RPMI7951 (cell line): ENCODE results near the gene UBE2I. TPM values are rescaled to one million over a fixed set of nuclear protein-coding genes. Genes with fewer than 3 reads are reported as not detected.
A peak's percentile ranks its signal among the peaks of the same experiment; 100 is the strongest.

Experiments used
- DNase-seq: peaks from one replicate; pipeline ENCODE4 v3.0.0-alpha.2; 2012; ENCODE audit warnings: low read depth
- total RNA-seq: library from RNA; depleted of rRNA; stranded (reverse); fragments of >200 nt; shearing (Covaris generic); gene quantifications from 2 replicates; pipeline ENCODE4 v1.2.3, GENCODE V29; 2014; rRNA removed

UBE2I gene
- total RNA-seq, 1 experiment from 2014 or later = 53.6 TPM

DNA sequence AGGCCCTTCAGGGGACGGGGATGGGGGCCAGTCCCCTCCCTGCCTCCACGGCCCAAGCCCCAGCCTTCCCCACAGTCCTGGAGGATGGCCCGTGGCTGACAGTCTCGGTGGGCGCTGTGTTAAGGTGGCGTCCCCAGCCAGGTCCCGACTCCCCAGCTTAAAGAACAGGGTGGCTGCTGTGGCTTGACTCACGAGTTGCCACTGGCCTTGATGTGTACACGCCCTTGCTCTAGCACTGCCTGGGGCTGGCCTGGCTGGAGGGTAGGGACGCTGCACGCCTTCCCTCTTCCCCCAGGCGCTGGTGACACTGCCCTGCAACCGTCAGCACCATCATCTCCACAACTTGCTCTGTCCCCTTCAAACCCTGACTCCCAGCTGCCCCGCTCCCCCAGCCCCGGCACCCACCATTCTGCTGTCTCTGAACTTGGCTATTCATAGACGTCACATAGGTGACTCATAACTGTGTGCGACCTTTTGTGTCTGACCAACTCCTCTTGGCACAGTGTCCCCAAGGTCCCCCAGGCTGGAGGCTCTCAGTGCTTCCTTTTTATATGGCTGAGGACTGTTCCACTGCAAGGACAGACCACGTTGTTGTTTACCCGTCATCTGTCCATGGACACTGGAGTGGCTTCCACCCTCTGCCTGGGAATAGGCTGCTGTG lies 48.6 kb downstream of the UBE2I start:
- DNase-seq = peak; percentile 60

DNA sequence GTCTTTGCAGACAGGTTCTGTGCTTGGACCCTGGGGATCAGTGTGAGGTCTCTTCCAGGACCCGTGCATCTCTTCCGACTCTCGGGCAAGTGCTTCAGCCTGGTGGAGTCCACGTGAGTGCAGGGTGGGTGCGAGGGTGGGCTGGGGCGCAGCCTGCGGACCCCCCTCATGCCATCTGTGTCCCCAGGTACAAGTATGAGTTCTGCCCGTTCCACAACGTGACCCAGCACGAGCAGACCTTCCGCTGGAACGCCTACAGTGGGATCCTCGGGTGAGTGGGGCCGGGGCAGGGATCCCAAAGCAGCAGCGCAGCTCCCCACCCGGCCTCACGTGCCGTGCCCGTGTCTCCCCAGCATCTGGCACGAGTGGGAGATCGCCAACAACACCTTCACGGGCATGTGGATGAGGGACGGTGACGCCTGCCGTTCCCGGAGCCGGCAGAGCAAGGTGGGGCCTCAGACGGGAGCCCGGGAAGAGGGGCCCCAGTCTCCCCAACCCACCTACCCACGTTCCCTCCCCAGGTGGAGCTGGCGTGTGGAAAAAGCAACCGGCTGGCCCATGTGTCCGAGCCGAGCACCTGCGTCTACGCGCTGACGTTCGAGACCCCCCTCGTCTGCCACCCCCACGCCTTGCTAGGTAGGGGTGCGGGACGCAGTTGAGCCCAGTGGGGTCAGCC lies 52.4 kb downstream of the UBE2I start:
- no peak for DNase-seq

DNA sequence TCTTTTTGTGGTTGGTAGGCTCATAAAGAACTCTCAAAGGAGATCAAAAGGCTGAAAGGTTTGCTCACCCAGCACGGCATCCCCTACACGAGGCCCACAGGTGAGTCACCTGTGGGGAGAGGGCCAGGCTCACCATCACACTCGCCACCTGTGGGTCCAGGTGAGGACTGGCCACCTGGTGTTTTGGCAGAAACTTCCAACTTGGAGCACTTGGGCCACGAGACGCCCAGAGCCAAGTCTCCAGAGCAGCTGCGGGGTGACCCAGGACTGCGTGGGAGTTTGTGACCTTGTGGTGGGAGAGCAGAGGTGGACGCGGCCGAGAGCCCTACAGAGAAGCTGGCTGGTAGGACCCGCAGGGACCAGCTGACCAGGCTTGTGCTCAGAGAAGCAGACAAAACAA lies 53.4 kb downstream of the UBE2I start:
- DNase-seq = no peak

DNA sequence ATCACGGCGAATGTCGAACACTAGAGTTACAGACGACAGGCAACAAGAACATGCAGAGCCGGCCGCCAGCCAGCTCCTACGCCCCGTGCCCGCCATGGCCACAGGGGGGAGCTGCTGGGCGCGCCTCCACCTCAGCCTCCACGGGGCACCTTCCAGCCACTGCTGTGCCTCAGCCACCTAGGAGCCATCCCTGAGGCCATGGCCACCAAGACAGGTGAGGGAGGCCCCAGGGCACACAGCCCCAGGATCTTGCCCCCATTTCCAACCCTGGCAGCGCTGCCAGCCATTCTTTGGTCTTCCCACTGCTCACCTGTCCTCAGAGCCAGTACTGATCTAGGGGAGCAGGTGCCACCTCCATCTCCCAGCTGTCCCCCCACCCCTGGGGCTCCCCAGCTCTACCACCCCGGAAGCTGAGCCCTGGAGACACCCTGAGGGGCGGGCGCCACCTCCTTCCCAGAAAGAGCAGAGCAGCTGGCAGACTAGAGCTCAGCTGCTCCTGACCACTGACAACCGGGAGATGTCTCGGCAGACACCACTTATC lies 54.1 kb downstream of the UBE2I start:
- peak; percentile 32 for DNase-seq

DNA sequence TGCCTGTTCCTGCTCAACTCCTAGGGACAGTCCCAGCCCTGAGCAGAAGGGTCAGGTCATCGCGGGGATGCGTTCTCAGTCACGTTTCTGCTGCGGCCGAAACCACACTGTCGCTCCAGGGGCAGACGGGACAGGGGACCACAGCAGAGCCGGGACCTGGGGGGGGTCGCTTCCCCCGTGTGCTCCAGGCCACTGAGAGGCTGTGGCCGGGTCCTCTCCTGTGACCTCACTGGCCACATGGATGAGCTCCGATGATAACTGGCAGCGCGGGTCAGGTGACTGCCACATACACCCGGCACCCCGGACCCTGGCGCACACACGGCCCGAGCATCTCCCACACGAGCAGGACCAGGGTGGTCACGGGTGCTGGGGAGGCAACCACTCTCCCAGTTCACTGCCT lies 55.1 kb downstream of the UBE2I start:
- no peak for DNase-seq

DNA sequence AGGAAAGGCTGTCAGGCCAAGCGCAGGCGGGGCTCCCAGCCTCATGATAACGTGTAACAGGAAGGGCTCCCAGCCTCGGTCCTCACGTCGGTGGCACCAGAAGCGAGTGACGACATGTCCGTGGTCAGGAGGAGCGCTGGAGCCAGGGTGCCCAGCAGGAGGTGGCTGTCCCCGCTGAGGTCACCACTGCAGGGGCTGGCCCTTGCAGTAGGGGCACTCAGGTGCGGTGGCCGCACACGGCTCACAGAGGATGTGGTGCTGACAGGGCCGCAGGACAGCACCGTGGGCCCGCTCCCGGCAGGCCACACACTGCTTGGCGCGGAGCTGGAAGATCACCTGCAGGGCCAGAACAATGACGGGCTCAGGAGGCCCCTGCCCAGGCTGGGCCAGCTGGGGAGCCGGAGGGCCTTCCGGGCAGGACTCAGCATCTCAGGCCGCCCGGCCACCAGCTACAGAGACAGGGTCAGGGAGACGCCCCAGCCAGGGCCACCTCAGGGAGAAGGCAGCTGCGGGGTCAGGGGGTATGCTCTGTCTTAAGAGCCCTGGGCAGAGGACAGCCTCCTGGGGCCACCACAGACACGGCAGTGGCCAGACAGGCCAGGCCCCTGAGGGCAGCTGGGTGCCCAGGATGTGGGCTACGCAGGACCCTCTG lies 56.8 kb downstream of the UBE2I start:
- no peak for DNase-seq

DNA sequence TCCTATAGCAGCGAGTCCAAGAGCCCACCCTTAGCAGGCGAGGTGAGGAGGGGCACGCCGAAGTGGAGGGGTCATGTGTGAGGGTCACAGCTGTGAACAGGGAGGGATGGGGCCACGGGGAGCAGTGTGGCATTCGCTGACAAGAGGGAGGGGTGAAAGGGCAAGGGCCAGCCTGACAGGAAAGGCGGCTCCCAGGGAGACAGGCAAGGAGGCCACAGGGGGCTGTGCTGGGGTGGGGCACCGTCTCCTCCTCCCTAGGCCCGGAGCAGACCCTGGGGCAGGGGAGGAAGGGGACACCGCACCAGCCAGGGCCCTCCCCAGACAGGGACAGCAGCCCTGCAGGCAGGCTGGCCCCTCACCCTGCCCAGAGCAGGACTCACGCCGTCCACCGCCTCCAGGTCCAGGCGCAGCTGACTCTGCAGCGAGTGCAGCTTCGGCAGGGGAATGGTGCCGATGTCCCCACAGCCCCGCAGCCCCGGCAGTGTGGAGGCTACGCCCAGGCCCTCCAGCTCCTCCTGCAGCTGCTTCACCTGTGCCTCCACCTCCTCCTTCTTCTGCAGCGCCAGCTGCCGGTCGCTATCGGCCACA lies 57.4 kb downstream of the UBE2I start:
- DNase-seq = no peak

DNA sequence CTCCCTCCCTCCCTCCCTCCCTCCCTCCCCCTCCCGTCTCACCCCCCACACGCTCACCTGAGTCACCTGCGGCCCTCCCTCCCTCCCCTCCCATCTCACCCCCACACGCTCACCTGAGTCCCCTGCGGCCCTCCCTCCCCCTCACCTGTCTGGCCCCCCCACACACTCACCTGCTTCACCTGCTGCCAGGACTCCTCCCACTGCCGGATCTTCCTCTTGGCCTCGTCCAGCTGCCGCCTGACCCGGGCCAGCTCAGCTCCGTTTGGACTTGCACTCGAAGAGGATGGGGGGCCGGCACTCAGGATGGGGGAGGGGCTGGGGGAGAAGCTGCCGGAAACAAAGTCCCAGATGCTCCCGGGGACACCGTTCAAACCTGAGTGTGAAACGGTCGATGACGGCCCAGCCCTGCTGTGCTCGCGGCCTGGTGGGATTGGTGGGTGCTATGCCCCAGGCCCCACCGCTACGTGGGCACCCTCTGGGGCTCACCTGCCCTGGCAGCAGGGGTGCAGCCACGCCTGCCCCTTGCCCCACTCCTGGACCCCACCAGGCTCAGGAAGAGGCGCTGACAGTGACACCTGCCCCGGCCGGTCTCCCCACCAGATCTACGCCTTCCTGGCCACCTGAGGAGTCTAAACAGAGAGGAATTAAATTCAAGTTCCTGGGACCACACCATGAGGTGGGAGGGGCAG lies 58.2 kb downstream of the UBE2I start:
- DNase-seq = no peak

DNA sequence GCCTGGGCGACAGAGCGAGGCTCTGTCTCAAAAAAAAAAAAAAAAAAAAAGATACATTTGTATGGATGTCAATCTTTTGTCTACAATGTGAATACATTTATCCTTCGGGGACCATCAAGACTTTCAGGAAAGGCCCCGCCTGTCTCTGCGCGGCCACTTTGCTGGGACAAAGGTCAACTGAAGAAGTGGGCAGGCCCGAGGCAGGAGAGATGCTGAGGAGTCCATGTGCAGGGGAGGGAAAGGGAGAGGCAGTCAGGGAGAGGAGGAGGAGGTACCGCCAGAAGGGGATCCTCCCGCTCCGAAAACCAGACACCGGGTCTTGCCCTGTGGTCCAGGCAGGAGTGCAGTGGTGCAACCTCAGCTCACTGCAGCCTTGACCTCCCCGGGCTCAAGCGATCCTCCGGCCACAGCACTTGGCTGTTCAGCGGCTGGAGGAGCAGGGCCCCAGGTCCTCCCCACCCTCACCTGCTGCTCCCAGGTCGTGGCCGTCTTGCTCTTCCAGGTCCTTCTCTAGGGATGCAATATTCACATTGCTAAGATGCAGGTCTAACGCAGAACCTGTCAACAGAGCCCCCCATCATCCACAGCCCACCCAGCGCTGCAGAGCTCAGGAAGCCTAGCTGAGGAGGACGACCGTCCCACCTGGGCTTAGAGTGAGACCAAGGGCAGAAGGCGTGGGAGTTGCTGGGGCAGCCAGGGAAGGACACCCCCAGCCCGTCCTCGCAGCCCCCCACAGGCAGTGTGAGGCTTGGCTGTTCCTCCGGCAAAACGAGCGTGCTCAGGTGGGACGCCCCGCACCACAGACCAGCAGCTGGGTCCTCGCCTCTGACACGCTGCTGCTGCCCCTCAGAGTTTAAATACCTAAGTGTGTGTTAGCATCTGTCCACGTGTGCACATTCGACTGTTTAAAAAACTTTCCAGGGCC lies 61.9 kb downstream of the UBE2I start:
- DNase-seq = no peak

DNA sequence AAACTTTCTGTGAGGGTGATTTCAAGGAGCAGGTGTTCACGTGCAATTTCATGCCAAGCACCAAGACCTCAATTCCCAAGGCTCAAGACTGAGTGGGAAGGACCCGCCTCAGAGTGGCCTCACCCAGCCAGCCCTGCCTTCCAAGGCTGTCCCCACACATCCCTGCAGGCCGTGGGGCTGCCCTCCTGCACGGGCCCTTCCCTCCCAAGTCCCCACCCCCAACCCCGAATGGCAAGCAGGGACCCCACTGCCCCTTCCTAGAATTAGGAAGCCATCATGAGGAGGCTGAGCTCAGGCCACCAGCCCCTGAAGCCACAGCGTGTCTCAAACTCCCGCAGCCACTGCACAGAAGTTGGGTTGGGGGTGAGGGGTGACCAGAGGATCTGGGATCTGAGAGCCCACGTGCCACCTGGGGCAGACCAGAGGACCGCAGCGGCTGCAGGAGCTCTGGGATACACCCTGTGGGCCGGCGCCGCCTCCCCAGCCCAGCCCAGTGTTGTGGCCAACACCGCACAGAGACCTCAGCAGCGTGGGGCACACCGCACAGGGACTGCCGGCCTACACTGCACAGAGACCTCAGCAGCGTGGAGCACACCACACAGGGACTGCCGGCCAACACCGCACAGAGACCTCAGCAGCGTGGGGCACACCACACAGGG lies 63.0 kb downstream of the UBE2I start:
- DNase-seq = no peak

DNA sequence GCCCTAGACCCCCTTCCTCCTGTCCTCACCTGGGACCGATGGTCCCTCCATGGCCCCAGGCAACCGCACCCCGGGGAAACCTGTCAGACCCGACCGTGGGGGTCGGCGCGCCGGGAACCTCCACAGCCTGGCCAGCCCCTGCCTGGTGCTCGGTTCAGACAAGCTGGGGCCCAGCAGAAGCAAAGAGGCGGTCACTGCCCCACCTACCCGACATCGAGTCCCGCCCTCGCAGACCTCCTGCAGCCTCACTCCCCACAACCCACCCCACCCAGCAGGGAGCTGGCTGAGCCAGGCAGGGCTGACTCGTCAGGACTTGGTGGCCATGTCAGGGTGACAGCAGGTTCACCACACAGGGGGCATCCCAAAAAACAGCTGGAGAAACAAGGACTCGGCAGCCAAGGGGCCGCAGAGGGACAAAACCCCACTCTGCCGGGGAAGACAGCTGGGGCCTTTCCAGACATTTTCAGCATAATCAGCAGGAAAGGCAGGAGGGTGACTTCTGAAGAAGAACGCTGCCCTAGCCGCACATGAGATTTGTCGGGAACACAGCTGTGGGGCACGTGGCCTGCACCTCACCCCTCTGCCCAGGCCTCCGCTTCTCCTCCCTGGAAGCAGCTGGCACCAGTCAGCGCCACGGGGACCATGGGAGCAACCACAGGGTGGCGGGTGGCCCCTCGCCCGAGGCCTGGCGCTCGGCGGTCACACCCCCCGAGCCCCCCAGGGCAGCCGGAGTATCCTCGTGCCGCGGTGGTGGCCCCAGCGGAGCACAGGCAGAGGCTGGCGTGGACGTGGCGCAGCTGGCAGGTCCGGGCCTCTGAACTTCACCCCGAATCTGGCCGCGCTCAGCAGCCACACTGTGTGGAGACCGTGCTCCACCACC lies 65.2 kb downstream of the UBE2I start:
- no peak for DNase-seq

DNA sequence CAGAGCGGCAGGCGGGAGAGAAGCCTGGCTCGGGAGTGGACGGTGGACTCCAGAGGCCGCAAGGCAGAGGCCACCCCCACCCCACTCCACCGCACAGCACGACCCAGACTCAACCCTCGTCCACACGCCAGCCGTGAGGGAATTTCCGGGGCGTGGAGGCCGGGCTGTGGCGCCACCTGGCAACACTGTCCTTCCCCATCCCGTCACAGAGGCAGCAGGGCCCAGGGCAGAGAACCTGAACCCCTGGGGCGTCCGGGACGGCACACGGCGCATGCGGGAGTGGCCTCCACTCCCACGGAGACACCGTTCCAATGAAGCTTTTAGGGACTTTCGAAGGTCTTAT lies 65.8 kb downstream of the UBE2I start:
- DNase-seq = no peak

DNA sequence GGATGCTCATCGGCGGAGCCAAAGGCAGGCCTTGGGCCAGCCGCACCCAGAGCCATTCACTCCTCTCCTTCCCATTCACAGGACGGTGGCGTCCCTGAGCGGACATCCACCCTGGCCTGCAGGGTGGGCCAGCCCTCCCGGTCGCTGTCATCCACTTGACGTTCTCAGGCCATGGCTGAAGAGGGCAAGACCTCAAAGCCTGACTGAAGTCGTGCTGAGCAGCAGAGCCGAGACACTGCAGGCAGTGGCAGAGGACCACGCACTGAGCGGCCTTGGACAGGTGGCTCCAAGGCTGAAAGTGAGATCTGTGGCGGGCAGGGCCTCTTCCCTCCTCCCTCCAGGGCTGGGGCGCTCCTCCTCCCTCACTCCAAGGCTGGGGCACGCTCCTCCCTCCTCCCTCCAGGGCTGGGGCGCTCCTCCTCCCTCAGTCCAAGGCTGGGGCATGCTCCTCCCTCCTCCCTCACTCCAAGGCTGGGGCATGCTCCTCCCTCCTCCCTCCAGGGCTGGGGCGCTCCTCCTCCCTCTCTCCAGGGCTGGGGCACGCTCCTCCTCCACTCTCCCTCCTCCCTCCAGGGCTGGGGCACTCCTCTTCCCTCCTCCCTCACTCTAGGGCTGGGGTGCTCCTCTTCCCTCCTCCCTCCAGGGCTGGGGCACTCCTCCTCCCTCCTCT lies 66.4 kb downstream of the UBE2I start:
- DNase-seq = no peak

Other genes with a start within 250 kb of the UBE2I start
- gene SSTR5, start 236.9 kb upstream of the UBE2I start, total RNA-seq = not detected in 2 replicates
- gene C1QTNF8, start 213.4 kb upstream of the UBE2I start, total RNA-seq = not detected in 2 replicates
- gene CACNA1H, start 156.5 kb upstream of the UBE2I start, total RNA-seq = not detected in 2 replicates
- 0.24 TPM in 1 of 2 replicates, not detected in the other for gene TPSG1, start 84.4 kb upstream of the UBE2I start, total RNA-seq
- gene TPSB2, start 79.5 kb upstream of the UBE2I start, total RNA-seq = not detected in 2 replicates
- gene TPSAB1, start 68.9 kb upstream of the UBE2I start, total RNA-seq = 0.39 and 0.72 TPM in 2 replicates
- gene TPSD1, start 53.6 kb upstream of the UBE2I start, total RNA-seq = not detected in 2 replicates
- 1.2 and 2.4 TPM in 2 replicates for gene BAIAP3, start 24.0 kb downstream of the UBE2I start, total RNA-seq
- gene TSR3, start 42.2 kb downstream of the UBE2I start, total RNA-seq = 50.0 and 65.5 TPM in 2 replicates
- 27.8 and 42.1 TPM in 2 replicates for gene GNPTG, start 42.3 kb downstream of the UBE2I start, total RNA-seq
- 4.8 and 8.8 TPM in 2 replicates for gene UNKL, start 105.1 kb downstream of the UBE2I start, total RNA-seq
- 25.1 and 30.1 TPM in 2 replicates for gene UQCC4, start 111.1 kb downstream of the UBE2I start, total RNA-seq
- gene PERCC1, start 121.4 kb downstream of the UBE2I start, total RNA-seq = not detected in 2 replicates
- not detected in 2 replicates for gene CCDC154, start 134.9 kb downstream of the UBE2I start, total RNA-seq
- 33.3 and 38.6 TPM in 2 replicates for gene CLCN7, start 165.4 kb downstream of the UBE2I start, total RNA-seq
- gene PTX4, start 179.3 kb downstream of the UBE2I start, total RNA-seq = not detected in 2 replicates
- 9.0 and 12.8 TPM in 2 replicates for gene TELO2, start 183.7 kb downstream of the UBE2I start, total RNA-seq
- gene TMEM204, start 224.0 kb downstream of the UBE2I start, total RNA-seq = not detected in 2 replicates